ENCODE data around the gene TMEM187. TPM values are rescaled to one million over a fixed set of nuclear protein-coding genes. Genes with fewer than 3 reads are reported as not detected.

Gene TMEM187
- polyA plus RNA-seq, 1 donor = 2.8 TPM

GRCh38 chrX:153999359-154000037 lies 26.9 kb downstream of the TMEM187 start:
- DNase-seq (ENCODE audit: low read depth) = no peak

GRCh38 chrX:154000051-154000450 lies 27.5 kb downstream of the TMEM187 start:
- DNase-seq (ENCODE audit: low read depth) = no peak

- DNase-seq (ENCODE audit: low read depth) = no peak
Observed at GRCh38 chrX:154002215-154002719, 29.7 kb downstream of the TMEM187 start.

- DNase-seq (ENCODE audit: low read depth) = no peak
Observed at GRCh38 chrX:154004315-154004714, 31.8 kb downstream of the TMEM187 start.

- no peak for DNase-seq (ENCODE audit: low read depth)
Observed at GRCh38 chrX:154006947-154007346, 34.4 kb downstream of the TMEM187 start.

- DNase-seq (ENCODE audit: low read depth) = no peak
Observed at GRCh38 chrX:154008521-154008920, 36.0 kb downstream of the TMEM187 start.

GRCh38 chrX:154010330-154011087 lies 38.0 kb downstream of the TMEM187 start:
- no peak for DNase-seq (ENCODE audit: low read depth)

- no peak for DNase-seq (ENCODE audit: low read depth)
Observed at GRCh38 chrX:154011376-154012335, 39.1 kb downstream of the TMEM187 start.

GRCh38 chrX:154012336-154012991 lies 39.9 kb downstream of the TMEM187 start:
- DNase-seq (ENCODE audit: low read depth) = no peak

GRCh38 chrX:154013001-154013421 lies 40.5 kb downstream of the TMEM187 start:
- no peak for DNase-seq (ENCODE audit: low read depth)

GRCh38 chrX:154013614-154014360 lies 41.2 kb downstream of the TMEM187 start:
- no peak for DNase-seq (ENCODE audit: low read depth)

- DNase-seq (ENCODE audit: low read depth) = no peak
Observed at GRCh38 chrX:154014429-154015380, 42.2 kb downstream of the TMEM187 start.

GRCh38 chrX:154015581-154016264 lies 43.2 kb downstream of the TMEM187 start:
- DNase-seq (ENCODE audit: low read depth) = no peak

- no peak for DNase-seq (ENCODE audit: low read depth)
Observed at GRCh38 chrX:154016366-154017076, 44.0 kb downstream of the TMEM187 start.

- DNase-seq (ENCODE audit: low read depth) = no peak
Observed at GRCh38 chrX:154017766-154018517, 45.4 kb downstream of the TMEM187 start.

GRCh38 chrX:154018518-154019060 lies 46.0 kb downstream of the TMEM187 start:
- no peak for DNase-seq (ENCODE audit: low read depth)

GRCh38 chrX:154019061-154019621 lies 46.6 kb downstream of the TMEM187 start:
- no peak for DNase-seq (ENCODE audit: low read depth)

All from forelimb muscle (tissue), 1 donor.